Measurements from ENCODE around the gene PIWIL1.

The PIWIL1 gene

GRCh38 chr12:130320536-130320935 is 17.2 kb upstream of the PIWIL1 start:
- no peak for DNase-seq (ENCODE audit: low read depth)
- H3K4me3 ChIP-seq (ENCODE audit: low read depth, low read length), result no peak overlapping the region
- TF ChIP-seq CTCF (conservative IDR thresholded peaks at IDR 0.05; ENCODE audit: low read depth, low read length), result no peak

GRCh38 chr12:130322263-130322662 is 15.4 kb upstream of the PIWIL1 start:
- H3K4me3 ChIP-seq (ENCODE audit: low read depth, low read length), result no peak overlapping the region
- DNase-seq (ENCODE audit: low read depth), result no peak
- TF ChIP-seq CTCF (conservative IDR thresholded peaks at IDR 0.05; ENCODE audit: low read depth, low read length), result no peak

GRCh38 chr12:130330685-130331084 is 7.0 kb upstream of the PIWIL1 start:
- no peak for TF ChIP-seq CTCF (conservative IDR thresholded peaks at IDR 0.05; ENCODE audit: low read depth, low read length)
- H3K4me3 ChIP-seq (ENCODE audit: low read depth, low read length), result no peak overlapping the region
- no peak for DNase-seq (ENCODE audit: low read depth)

GRCh38 chr12:130331146-130331545 is 6.5 kb upstream of the PIWIL1 start:
- no peak overlapping the region for H3K4me3 ChIP-seq (ENCODE audit: low read depth, low read length)
- TF ChIP-seq CTCF (conservative IDR thresholded peaks at IDR 0.05; ENCODE audit: low read depth, low read length), result no peak
- DNase-seq (ENCODE audit: low read depth), result no peak

GRCh38 chr12:130333341-130333740 is 4.3 kb upstream of the PIWIL1 start:
- TF ChIP-seq CTCF (conservative IDR thresholded peaks at IDR 0.05; ENCODE audit: low read depth, low read length), result no peak
- H3K4me3 ChIP-seq (ENCODE audit: low read depth, low read length), result no peak overlapping the region
- no peak for DNase-seq (ENCODE audit: low read depth)

GRCh38 chr12:130334399-130334798 is 3.3 kb upstream of the PIWIL1 start:
- no peak for TF ChIP-seq CTCF (conservative IDR thresholded peaks at IDR 0.05; ENCODE audit: low read depth, low read length)
- no peak for DNase-seq (ENCODE audit: low read depth)
- no peak overlapping the region for H3K4me3 ChIP-seq (ENCODE audit: low read depth, low read length)

- TF ChIP-seq CTCF (conservative IDR thresholded peaks at IDR 0.05; ENCODE audit: low read depth, low read length), result no peak
- no peak for DNase-seq (ENCODE audit: low read depth)
- H3K4me3 ChIP-seq (ENCODE audit: low read depth, low read length), result no peak overlapping the region
Observed at GRCh38 chr12:130334937-130335336, 2.8 kb upstream of the PIWIL1 start.
